Endothelial cell of umbilical vein (primary cell): Measurements from ENCODE around the gene MAPK6. TPM values are rescaled to one million over a fixed set of nuclear protein-coding genes. Genes with fewer than 3 reads are reported as not detected.

Experiments used
- BruUV-seq: library from RNA; stranded (reverse); fragments of 400-500 nt; replicated peaks from 2 replicates; lab custom pipeline; 2021; lab: Mats Ljungman, UMichigan
- CTCF ChIA-PET: fragments of 300-600, 350-600 bp; sonication (Branson Sonifier 250); formaldehyde crosslinking; loops from one replicate; lab custom pipeline; 2021; ENCODE audit warnings: antibody characterized with exemption, inconsistent platforms; lab: Charles Lee
- POLR2A ChIA-PET: fragments of 300-600, 350-600 bp; sonication (Branson Sonifier 250); formaldehyde crosslinking; loops from one replicate; lab custom pipeline; 2021; ENCODE audit warnings: antibody characterized with exemption, inconsistent platforms; lab: Charles Lee
- DNase-seq: peaks from one replicate; pipeline ENCODE4 v3.0.0-alpha.2; 2011; ENCODE audit warnings: low read depth, low spot score
- FAIRE-seq: peaks from 2 replicates; lab custom pipeline; 2011; peaks lifted over from hg19 to GRCh38; lab: Jason Lieb, UNC
- H2AFZ ChIP-seq: 2 replicates; pipeline ENCODE4 v1.6.0; 2012; ENCODE audit warnings: low read depth, low read length, control low read depth, inconsistent platforms
- H3K27ac ChIP-seq: 2 replicates; pipeline ENCODE4 v1.5.1; 2011; ENCODE audit warnings: low read depth, mild to moderate bottlenecking, control low read depth, low read length, moderate library complexity; ENCODE audit not compliant: insufficient read depth
- H3K27me3 ChIP-seq, 2 experiments: 2 replicates each; pipeline versions ENCODE4 v1.6.0 to v1.6.1; 2011; ENCODE audit warnings: low read length in 2 of 2, mixed read lengths in 1 of 2; ENCODE audit not compliant: control insufficient read depth in 2 of 2, insufficient read depth in 2 of 2
- H3K36me3 ChIP-seq, 2 experiments: 2 replicates in 1 of 2; 3 replicates in 1 of 2; pipeline ENCODE4 v1.5.1; 2011; ENCODE audit warnings: low read length in 2 of 2, mild to moderate bottlenecking in 1 of 2, moderate library complexity in 1 of 2; ENCODE audit not compliant: control insufficient read depth in 2 of 2, insufficient read depth in 2 of 2; ENCODE audit errors: extremely low read depth in 1 of 2
- H3K4me1 ChIP-seq: 3 replicates; pipeline ENCODE4 v1.5.1; 2011; ENCODE audit warnings: mild to moderate bottlenecking, low read length; ENCODE audit not compliant: control insufficient read depth, insufficient read depth; ENCODE audit errors: extremely low read depth
- H3K4me2 ChIP-seq: 2 replicates; pipeline ENCODE4 v1.6.1; 2011; ENCODE audit warnings: low read length, control low read depth, mixed read lengths; ENCODE audit not compliant: insufficient read depth
- H3K4me3 ChIP-seq, 3 experiments: fragments of 200-600 bp in 1 of 3; sonication (generic), shearing (Covaris generic) in 1 of 3; replicated peaks in 1 of 3; 2 replicates each; pipeline ENCODE4 v1.5.1; 2011 to 2016; ENCODE audit warnings: control low read depth in 3 of 3, low read length in 3 of 3, mild to moderate bottlenecking in 2 of 3, inconsistent platforms in 1 of 3, low read depth in 1 of 3, moderate library complexity in 1 of 3; ENCODE audit not compliant: insufficient read depth in 1 of 3
- H3K79me2 ChIP-seq: 2 replicates; pipeline ENCODE4 v1.6.0; 2012; ENCODE audit warnings: low read length, inconsistent platforms; ENCODE audit not compliant: control insufficient read depth, insufficient read depth
- H3K9ac ChIP-seq: replicated peaks from 2 replicates; pipeline ENCODE3; 2011; ENCODE audit warnings: low read length, control low read depth; ENCODE audit not compliant: insufficient read depth; ENCODE audit errors: extremely low read depth
- H3K9me1 ChIP-seq: replicated peaks from 3 replicates; pipeline ENCODE4 v1.6.0; 2011; ENCODE audit warnings: mild to moderate bottlenecking, low read length; ENCODE audit not compliant: control insufficient read depth, insufficient read depth; ENCODE audit errors: extremely low read depth
- H3K9me3 ChIP-seq: replicated peaks from 2 replicates; pipeline ENCODE4 v1.5.1; 2012; ENCODE audit warnings: low read length, inconsistent platforms; ENCODE audit not compliant: control insufficient read depth, insufficient read depth
- H4K20me1 ChIP-seq: replicated peaks from 2 replicates; pipeline ENCODE3; 2011; ENCODE audit warnings: mild to moderate bottlenecking, low read length; ENCODE audit not compliant: control insufficient read depth, insufficient read depth; ENCODE audit errors: extremely low read depth
- CTCF ChIP-seq, 2 donors: IDR thresholded peaks; 1 replicate in 1 of 2; 2 replicates in 1 of 2; pipeline ENCODE4 v1.5.1; 2011; ENCODE audit warnings: low read length in 2 of 2, mild to moderate bottlenecking in 2 of 2, moderate library complexity in 2 of 2, control low read depth in 1 of 2, inconsistent platforms in 1 of 2, low read depth in 1 of 2; ENCODE audit not compliant: insufficient read depth in 1 of 2; ENCODE audit errors: extremely low read depth in 1 of 2
- EZH2 ChIP-seq: IDR thresholded peaks from 2 replicates; pipeline ENCODE4 v1.6.1; 2012; ENCODE audit warnings: borderline replicate concordance, low read depth, mild to moderate bottlenecking, moderate library complexity, low read length, inconsistent platforms; ENCODE audit not compliant: severe bottlenecking
- FOS ChIP-seq: IDR thresholded peaks from 2 replicates; pipeline ENCODE4 v1.6.1; 2011; ENCODE audit warnings: mild to moderate bottlenecking, low read length, moderate library complexity, borderline replicate concordance; ENCODE audit not compliant: insufficient read depth
- GATA2 ChIP-seq: IDR thresholded peaks from 2 replicates; pipeline ENCODE4 v1.7.0; 2011; ENCODE audit warnings: low read depth, mild to moderate bottlenecking, moderate library complexity, mixed read lengths, low read length; ENCODE audit not compliant: insufficient read length, insufficient read depth
- JUN ChIP-seq: IDR thresholded peaks from 2 replicates; pipeline ENCODE4 v1.6.1; 2011; ENCODE audit warnings: borderline replicate concordance, low read depth; ENCODE audit not compliant: insufficient read length, insufficient read depth
- MAX ChIP-seq: IDR thresholded peaks from 2 replicates; pipeline ENCODE4 v1.6.1; 2011; ENCODE audit not compliant: insufficient read depth, insufficient read length
- MYC ChIP-seq: IDR thresholded peaks from one replicate; pipeline ENCODE4 v1.6.1; 2011; ENCODE audit warnings: mild to moderate bottlenecking, low read depth, low read length
- POLR2A ChIP-seq: IDR thresholded peaks from 2 replicates; pipeline ENCODE4 v1.6.1; 2012; ENCODE audit warnings: low read depth, mild to moderate bottlenecking, control low read depth, low read length
- POLR2AphosphoS5 ChIP-seq: IDR thresholded peaks from 2 replicates; pipeline ENCODE4 v1.6.1; 2012; ENCODE audit warnings: low read depth, mild to moderate bottlenecking, control low read depth, low read length, moderate library complexity; ENCODE audit not compliant: insufficient read depth
- dilution Hi-C: fragments of 300-500 bp; cut with MboI; formaldehyde crosslinking; loops from one replicate; pipeline ENCODE4 v1.15.0; 2019; ENCODE audit warnings: low sequenced_read_pairs; ENCODE audit not compliant: extremely low pct_ligation_motif_present
- intact Hi-C: fragments of 100-400 bp; cut with micrococcal nuclease; formaldehyde crosslinking; loops from one replicate; pipeline ENCODE4 v1.10.0; 2022
- polyA plus RNA-seq, 4 experiments: library from polyadenylated mRNA; depleted of rRNA in 3 of 4; stranded (reverse) in 3 of 4; unstranded in 1 of 4; fragments of >200 nt; gene quantifications; 2 replicates each; pipeline versions ENCODE4 v1.2.1 to v1.2.3, GENCODE V29; 2011 to 2012; ENCODE audit warnings: missing spikeins in 1 of 4
- total RNA-seq: library from RNA; stranded (reverse); gene quantifications from 2 replicates; pipeline ENCODE4 v1.2.3, GENCODE V29; 2021

The MAPK6 gene
- total and polyA plus RNA-seq, 2 donors (not counting 3 experiments of a cell fraction or from before 2014, with no cell fraction given): 10.9 to 37.4 TPM

GRCh38 chr15:52037889-52038505 is 19.0 kb downstream of the MAPK6 start:
- intact Hi-C loops (no loop called here), dilution Hi-C loops (no loop called here)
- Histone ChIP-seq H3K27ac (no peak overlapping the region), H3K79me2 (peaks cover 96% of the 10 kb centered on the region), H3K9me1 (no peaks in the 10 kb centered on the region), H3K9me3 (no peaks in the 10 kb centered on the region), H3K4me2 (no peak overlapping the region), H3K36me3 (peaks cover 0 to 4% of the 10 kb centered on the region in 2 experiments), H3K9ac (no peak overlapping the region), H3K4me1 (no peaks in the 10 kb centered on the region), H3K27me3 (no peaks in the 10 kb centered on the region), H4K20me1 (peaks cover 10% of the 10 kb centered on the region), H2AFZ (no peak overlapping the region), H3K4me3 (no peak overlapping the region)
- no peak for FAIRE-seq
- CTCF ChIA-PET: interaction anchor here (0.6 to 1.0 kb wide), 3 partner anchors 8 to 84 kb away, joined by 3 read pairs; no protein-coding TSS in a partner anchor
- TF ChIP-seq CTCF (IDR thresholded peaks at IDR 0.05; ENCODE audit: extremely low read depth in 1 of 2, insufficient read depth in 1 of 2, low read depth in 1 of 2, low read length in 2 of 2): no peak
- no peak for TF ChIP-seq POLR2AphosphoS5
- TF ChIP-seq FOS: no peak
- TF ChIP-seq POLR2A: no peak
- TF ChIP-seq GATA2: no peak
- TF ChIP-seq EZH2: no peak
- no peak for TF ChIP-seq MAX
- no peak for TF ChIP-seq MYC
- no peak for TF ChIP-seq JUN
- DNase-seq: no peak
- POLR2A ChIA-PET: no interaction called here
- no TSS peak for BruUV-seq
